HG02970 (cell line): ENCODE data around the gene C4orf50.
"Not testable (repeated sequence)": the region's sequence is repeated elsewhere in the genome, so short reads cannot be mapped to it uniquely, and the experiment has no call there.

Experiments used
- ATAC-seq: cut with Tn5 transposase; IDR thresholded peaks from one replicate; pipeline ENCODE4 v1.9.1; 2021; ENCODE audit warnings: mild to moderate bottlenecking, moderate library complexity, moderate number of reproducible peaks; ENCODE audit not compliant: unreplicated experiment, low FRiP score

C4orf50 gene

GRCh38 chr4:5995901-5996623 lies 22.2 kb downstream of the C4orf50 start:
- ATAC-seq, result no peak

GRCh38 chr4:5993876-5994811 lies 24.1 kb downstream of the C4orf50 start:
- no peak for ATAC-seq

GRCh38 chr4:5993346-5993745 lies 24.9 kb downstream of the C4orf50 start:
- not testable (repeated sequence) for ATAC-seq

GRCh38 chr4:5992828-5993321 lies 25.4 kb downstream of the C4orf50 start:
- ATAC-seq, result no peak

GRCh38 chr4:5992171-5992827 lies 25.9 kb downstream of the C4orf50 start:
- no peak for ATAC-seq

- no peak for ATAC-seq
These were observed 26.8 kb downstream of the C4orf50 start for GRCh38 chr4:5991405-5991804.

GRCh38 chr4:5990446-5991160 lies 27.6 kb downstream of the C4orf50 start:
- ATAC-seq, result no peak

- no peak for ATAC-seq
These were observed 28.7 kb downstream of the C4orf50 start for GRCh38 chr4:5989236-5990225.

- ATAC-seq, result no peak
These were observed 30.0 kb downstream of the C4orf50 start for GRCh38 chr4:5988086-5988845.

- no peak for ATAC-seq
These were observed 33.4 kb downstream of the C4orf50 start for GRCh38 chr4:5984843-5985242.

GRCh38 chr4:5982156-5982973 lies 35.9 kb downstream of the C4orf50 start:
- ATAC-seq, result no peak

GRCh38 chr4:5980436-5981155 lies 37.6 kb downstream of the C4orf50 start:
- no peak for ATAC-seq

GRCh38 chr4:5979981-5980380 lies 38.2 kb downstream of the C4orf50 start:
- no peak for ATAC-seq

- no peak for ATAC-seq
These were observed 41.3 kb downstream of the C4orf50 start for GRCh38 chr4:5976921-5977320.

GRCh38 chr4:5976431-5976830 lies 41.8 kb downstream of the C4orf50 start:
- ATAC-seq, result no peak

GRCh38 chr4:5974321-5974720 lies 43.9 kb downstream of the C4orf50 start:
- ATAC-seq, result no peak
